Measurements from ENCODE around the gene SF3B2.

GRCh38 chr11:66075273-66075672, 23.1 kb downstream of the SF3B2 start:
- no peak for TF ChIP-seq EZH2 (IDR thresholded peaks at IDR 0.05; ENCODE audit: borderline replicate concordance, low read depth, low read length, severe bottlenecking)
- no peak for TF ChIP-seq CTCF (IDR thresholded peaks at IDR 0.05; ENCODE audit: borderline replicate concordance, extremely low read depth, low read length, poor library complexity, severe bottlenecking)

Data from DND-41 (cell line).